GM12801 (cell line): ENCODE results near the gene KPRP.

Source experiments
- TF ChIP-seq, protein P1 (sequence below): IDR thresholded peaks from one replicate; pipeline ENCODE4 v1.5.1; 2011; ENCODE audit warnings: control low read depth; ENCODE audit not compliant: insufficient read length; ENCODE audit errors: extremely low read depth

Gene KPRP

DNA sequence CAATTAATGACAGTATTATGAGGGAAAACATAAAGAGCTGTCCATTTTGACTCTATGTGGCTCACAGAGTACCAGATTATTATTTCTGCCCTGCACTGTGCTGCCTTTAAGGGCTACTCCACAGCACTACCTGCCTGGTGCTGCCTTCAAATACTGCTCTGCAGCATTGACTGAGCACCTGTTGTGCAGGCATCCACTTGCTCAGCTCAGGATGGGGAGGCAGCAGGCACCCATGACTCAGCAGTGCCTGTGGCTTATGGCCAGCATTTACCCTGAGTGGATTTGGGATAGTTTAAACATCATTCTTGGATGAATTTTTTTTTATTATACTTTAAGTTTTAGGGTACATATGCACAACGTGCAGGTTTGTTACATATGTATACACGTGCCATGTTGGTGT, 953 bp upstream of the KPRP start:
- TF ChIP-seq, protein P1, sequence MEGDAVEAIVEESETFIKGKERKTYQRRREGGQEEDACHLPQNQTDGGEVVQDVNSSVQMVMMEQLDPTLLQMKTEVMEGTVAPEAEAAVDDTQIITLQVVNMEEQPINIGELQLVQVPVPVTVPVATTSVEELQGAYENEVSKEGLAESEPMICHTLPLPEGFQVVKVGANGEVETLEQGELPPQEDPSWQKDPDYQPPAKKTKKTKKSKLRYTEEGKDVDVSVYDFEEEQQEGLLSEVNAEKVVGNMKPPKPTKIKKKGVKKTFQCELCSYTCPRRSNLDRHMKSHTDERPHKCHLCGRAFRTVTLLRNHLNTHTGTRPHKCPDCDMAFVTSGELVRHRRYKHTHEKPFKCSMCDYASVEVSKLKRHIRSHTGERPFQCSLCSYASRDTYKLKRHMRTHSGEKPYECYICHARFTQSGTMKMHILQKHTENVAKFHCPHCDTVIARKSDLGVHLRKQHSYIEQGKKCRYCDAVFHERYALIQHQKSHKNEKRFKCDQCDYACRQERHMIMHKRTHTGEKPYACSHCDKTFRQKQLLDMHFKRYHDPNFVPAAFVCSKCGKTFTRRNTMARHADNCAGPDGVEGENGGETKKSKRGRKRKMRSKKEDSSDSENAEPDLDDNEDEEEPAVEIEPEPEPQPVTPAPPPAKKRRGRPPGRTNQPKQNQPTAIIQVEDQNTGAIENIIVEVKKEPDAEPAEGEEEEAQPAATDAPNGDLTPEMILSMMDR, result no peak

- TF ChIP-seq, protein P1, result no peak
Observed at GRCh38 chr1:152758636-152759035, 811 bp downstream of the KPRP start.

DNA sequence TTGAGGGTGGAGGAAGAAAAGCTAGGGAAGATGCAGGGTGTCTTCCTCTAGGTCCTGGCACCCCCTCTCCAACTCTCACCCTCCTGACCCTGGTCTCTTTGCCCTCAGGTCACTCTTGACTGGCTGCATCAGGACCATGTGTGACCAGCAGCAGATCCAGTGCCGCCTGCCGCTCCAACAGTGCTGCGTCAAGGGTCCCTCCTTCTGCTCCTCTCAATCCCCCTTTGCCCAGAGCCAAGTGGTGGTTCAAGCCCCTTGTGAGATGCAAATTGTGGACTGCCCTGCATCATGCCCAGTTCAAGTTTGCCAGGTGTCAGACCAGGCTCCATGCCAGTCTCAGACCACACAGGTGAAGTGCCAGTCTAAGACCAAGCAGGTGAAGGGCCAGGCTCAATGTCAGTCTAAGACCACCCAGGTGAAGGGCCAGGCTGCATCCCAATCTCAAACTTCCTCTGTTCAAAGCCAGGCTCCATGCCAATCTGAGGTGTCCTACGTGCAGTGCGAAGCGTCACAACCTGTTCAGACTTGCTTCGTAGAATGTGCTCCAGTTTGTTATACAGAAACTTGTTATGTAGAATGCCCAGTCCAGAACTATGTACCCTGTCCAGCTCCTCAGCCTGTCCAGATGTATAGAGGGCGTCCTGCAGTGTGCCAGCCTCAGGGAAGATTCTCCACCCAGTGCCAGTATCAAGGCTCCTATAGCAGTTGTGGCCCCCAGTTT, 1.8 kb downstream of the KPRP start:
- TF ChIP-seq, protein P1, result no peak

GRCh38 chr1:152760551-152761190, 2.8 kb downstream of the KPRP start:
- TF ChIP-seq, protein P1, result no peak

DNA sequence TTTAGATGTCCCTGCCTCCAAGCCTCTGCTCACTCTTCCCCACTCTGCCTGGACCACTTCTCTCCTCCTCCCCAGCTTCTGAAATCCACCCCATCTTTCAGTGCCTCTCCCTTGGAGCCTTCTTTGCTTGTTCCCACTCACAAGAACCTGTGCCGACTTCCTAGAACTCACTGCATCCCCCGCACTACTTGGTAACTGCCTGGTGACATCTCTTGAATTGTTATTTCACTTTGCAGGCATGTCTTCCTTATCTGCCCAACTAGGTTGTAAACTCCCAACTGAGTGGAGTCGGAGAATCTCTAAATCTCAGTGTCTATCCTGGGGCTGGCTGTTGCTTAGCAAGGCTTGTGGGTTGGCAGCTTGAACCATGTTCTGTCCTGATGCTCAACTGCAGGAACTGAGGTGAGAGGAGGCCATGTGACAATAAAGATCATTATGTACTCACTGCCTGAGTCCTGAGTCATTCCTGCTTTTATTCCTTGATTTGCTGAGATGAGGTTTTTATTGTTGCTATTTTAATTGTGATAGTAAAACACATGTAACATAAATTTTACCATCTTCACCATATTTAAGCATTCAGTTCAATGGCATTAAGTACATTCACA, 3.9 kb downstream of the KPRP start:
- TF ChIP-seq, protein P1, result no peak

- TF ChIP-seq, protein P1, result no peak
Observed at GRCh38 chr1:152768847-152769533, 11.2 kb downstream of the KPRP start.

DNA sequence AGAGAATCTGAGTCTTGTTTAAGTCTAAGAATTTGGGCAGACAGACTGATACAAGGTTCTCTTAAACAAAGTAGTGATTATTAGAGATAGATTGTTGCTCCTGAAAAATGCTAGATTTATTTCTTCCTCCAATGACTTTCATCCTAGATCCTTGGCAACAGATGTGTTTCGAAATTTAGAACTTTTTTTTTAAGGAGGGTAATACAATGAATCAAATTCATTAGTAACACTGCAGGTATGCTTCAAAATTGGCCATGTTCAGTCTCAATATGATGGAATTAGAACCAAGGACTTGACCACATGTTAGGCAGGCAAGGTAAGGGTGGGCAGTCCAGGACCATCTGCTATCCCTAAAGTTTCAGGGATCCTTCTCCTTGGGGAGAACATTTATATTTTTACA, 12.6 kb downstream of the KPRP start:
- TF ChIP-seq, protein P1, result no peak
